ENCODE data around the gene RNF207. TPM values are rescaled to one million over a fixed set of nuclear protein-coding genes. Genes with fewer than 3 reads are reported as not detected.

Gene RNF207
- total and polyA plus RNA-seq, 2 experiments from 2014 or later = 29.3 to 30.9 TPM

DNA sequence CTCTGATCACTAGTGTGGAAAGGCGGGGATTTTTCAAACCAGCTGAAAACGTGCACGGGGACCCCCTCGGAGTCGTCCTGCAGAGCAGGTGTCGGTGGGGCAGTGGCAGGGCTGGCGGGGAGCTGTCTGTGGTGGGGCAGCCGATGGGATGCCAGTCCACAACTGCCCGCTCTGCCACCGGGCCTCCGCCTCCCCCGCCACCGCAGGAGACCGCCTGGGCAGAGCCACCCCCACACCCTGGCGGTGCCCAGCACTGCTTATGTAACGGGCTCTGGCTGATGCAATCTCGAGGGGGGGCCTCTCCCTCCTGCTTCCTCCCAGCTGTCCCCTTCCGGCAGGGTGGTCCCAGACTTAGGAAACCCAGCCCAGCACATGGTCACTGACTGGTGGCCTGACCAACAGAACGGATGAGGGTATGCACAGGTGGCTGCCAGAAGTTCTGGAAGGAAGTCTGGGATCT lies 35.1 kb upstream of the RNF207 start:
- H3K79me2 ChIP-seq = no peaks in the 10 kb centered on the region
- no peak for DNase-seq (ENCODE audit: low spot score)
- no peak overlapping the region for H2AFZ ChIP-seq
- peaks cover 13% of the 10 kb centered on the region for H3K27me3 ChIP-seq
- H3K4me2 ChIP-seq = no peak overlapping the region
- no peaks in the 10 kb centered on the region for H3K9me3 ChIP-seq (ENCODE audit: low read depth)
- no peaks in the 10 kb centered on the region for H4K20me1 ChIP-seq (ENCODE audit: insufficient read depth, poor library complexity, severe bottlenecking)
- WGBS (ENCODE audit: low lambda C conversion rate, missing lambda C conversion rate) = 93% methylated on average over 18 of the region's 19 CpGs
- TF ChIP-seq EZH2 (IDR thresholded peaks at IDR 0.05; ENCODE audit: borderline replicate concordance) (no peak), EZH2phosphoT487 (IDR thresholded peaks at IDR 0.05; ENCODE audit: low read depth, severe bottlenecking, unreplicated experiment) (no peak)
- TF ChIP-seq, protein P1, sequence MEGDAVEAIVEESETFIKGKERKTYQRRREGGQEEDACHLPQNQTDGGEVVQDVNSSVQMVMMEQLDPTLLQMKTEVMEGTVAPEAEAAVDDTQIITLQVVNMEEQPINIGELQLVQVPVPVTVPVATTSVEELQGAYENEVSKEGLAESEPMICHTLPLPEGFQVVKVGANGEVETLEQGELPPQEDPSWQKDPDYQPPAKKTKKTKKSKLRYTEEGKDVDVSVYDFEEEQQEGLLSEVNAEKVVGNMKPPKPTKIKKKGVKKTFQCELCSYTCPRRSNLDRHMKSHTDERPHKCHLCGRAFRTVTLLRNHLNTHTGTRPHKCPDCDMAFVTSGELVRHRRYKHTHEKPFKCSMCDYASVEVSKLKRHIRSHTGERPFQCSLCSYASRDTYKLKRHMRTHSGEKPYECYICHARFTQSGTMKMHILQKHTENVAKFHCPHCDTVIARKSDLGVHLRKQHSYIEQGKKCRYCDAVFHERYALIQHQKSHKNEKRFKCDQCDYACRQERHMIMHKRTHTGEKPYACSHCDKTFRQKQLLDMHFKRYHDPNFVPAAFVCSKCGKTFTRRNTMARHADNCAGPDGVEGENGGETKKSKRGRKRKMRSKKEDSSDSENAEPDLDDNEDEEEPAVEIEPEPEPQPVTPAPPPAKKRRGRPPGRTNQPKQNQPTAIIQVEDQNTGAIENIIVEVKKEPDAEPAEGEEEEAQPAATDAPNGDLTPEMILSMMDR (IDR thresholded peaks at IDR 0.05; ENCODE audit: poor library complexity) = no peak
- H3K27ac ChIP-seq = no peak overlapping the region
- no peak overlapping the region for H3K4me3 ChIP-seq
- H3K36me3 ChIP-seq (replicated peaks; ENCODE audit: insufficient read depth, low read depth) = no peaks in the 10 kb centered on the region
- H3K9me2 ChIP-seq (replicated peaks; ENCODE audit: insufficient read depth) = no peaks in the 10 kb centered on the region
- H3K4me1 ChIP-seq (ENCODE audit: insufficient read depth) = no peaks in the 10 kb centered on the region

DNA sequence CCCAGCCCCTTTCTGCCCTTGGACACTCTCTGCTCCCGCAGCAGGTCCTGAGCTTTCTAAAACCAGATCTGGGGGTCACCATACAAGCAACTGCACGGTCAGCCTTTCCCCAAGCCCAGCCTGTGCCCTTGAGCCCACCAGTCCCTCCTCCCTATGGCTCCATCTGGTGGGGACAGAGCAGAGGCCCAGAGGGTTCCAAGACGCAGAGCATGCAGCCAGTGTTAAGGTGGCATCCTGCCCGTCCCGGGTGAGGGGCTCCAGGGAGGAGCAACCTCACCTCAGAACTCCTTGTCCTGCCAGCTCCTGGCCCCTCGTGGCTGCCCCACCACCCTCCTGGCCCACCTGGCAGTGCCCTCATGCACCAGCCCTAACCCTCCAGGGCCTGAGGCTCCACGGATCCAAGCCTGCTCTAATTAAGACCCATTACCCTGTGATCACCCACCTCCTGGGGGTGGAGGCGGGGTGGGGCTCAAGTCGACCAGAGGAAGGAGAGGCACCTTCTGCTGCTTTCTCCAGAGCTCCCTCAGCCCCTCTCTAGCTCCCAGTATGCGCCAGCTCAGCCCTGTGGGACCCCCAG lies 34.3 kb upstream of the RNF207 start:
- H3K9me3 ChIP-seq (ENCODE audit: low read depth) = no peaks in the 10 kb centered on the region
- no peak for DNase-seq (ENCODE audit: low spot score)
- peaks cover 21% of the 10 kb centered on the region for H3K27me3 ChIP-seq
- no peak overlapping the region for H2AFZ ChIP-seq
- no peaks in the 10 kb centered on the region for H3K79me2 ChIP-seq
- H3K36me3 ChIP-seq (replicated peaks; ENCODE audit: insufficient read depth, low read depth) = no peaks in the 10 kb centered on the region
- H3K4me3 ChIP-seq = no peak overlapping the region
- 49% methylated on average over 10 of the region's 10 CpGs for WGBS (ENCODE audit: low lambda C conversion rate, missing lambda C conversion rate)
- no peaks in the 10 kb centered on the region for H4K20me1 ChIP-seq (ENCODE audit: insufficient read depth, poor library complexity, severe bottlenecking)
- no peaks in the 10 kb centered on the region for H3K4me1 ChIP-seq (ENCODE audit: insufficient read depth)
- H3K4me2 ChIP-seq = no peak overlapping the region
- TF ChIP-seq, protein P1 (IDR thresholded peaks at IDR 0.05; ENCODE audit: poor library complexity) = no peak
- TF ChIP-seq EZH2phosphoT487 (IDR thresholded peaks at IDR 0.05; ENCODE audit: low read depth, severe bottlenecking, unreplicated experiment) (no peak), EZH2 (IDR thresholded peaks at IDR 0.05; ENCODE audit: borderline replicate concordance) (no peak)
- no peaks in the 10 kb centered on the region for H3K9me2 ChIP-seq (replicated peaks; ENCODE audit: insufficient read depth)
- no peak overlapping the region for H3K27ac ChIP-seq

DNA sequence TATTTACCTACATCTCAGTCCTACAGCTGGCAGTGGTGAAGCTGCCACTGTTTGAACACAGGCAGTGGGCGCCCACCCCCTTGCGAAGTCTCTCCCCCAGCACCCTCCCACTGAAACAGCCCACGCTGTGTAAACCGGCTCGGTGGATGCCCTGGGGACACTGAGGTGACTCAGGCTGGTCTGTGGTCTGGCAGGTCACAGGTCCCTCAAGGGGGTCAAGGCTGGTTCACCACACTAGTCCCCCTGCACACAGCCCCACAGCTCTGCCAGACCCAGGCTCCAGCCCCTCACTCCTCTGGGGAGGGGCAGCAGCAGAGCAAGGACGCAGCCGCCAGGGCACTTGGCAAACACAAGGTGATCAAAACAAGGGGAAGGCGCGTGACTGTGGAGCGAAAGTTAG lies 33.4 kb upstream of the RNF207 start:
- Histone ChIP-seq H3K27me3 (peaks cover 28% of the 10 kb centered on the region), H3K4me1 (ENCODE audit: insufficient read depth) (no peaks in the 10 kb centered on the region), H3K79me2 (no peaks in the 10 kb centered on the region), H2AFZ (no peak overlapping the region), H3K36me3 (replicated peaks; ENCODE audit: insufficient read depth, low read depth) (no peaks in the 10 kb centered on the region), H4K20me1 (ENCODE audit: insufficient read depth, poor library complexity, severe bottlenecking) (no peaks in the 10 kb centered on the region), H3K9me2 (replicated peaks; ENCODE audit: insufficient read depth) (no peaks in the 10 kb centered on the region), H3K4me3 (no peak overlapping the region), H3K4me2 (no peak overlapping the region), H3K9me3 (ENCODE audit: low read depth) (no peaks in the 10 kb centered on the region), H3K27ac (no peak overlapping the region)
- DNase-seq (ENCODE audit: low spot score) = no peak
- 86% methylated on average over 10 of the region's 10 CpGs for WGBS (ENCODE audit: low lambda C conversion rate, missing lambda C conversion rate)
- TF ChIP-seq, protein P1 (IDR thresholded peaks at IDR 0.05; ENCODE audit: poor library complexity) = no peak
- TF ChIP-seq EZH2phosphoT487 (IDR thresholded peaks at IDR 0.05; ENCODE audit: low read depth, severe bottlenecking, unreplicated experiment) (no peak), EZH2 (IDR thresholded peaks at IDR 0.05; ENCODE audit: borderline replicate concordance) (no peak)
